Neural cell (in vitro differentiated cells): ENCODE data around the gene IL17RB. TPM values are rescaled to one million over a fixed set of nuclear protein-coding genes. Genes with fewer than 3 reads are reported as not detected.

ENCODE experiments used
- H2AFZ ChIP-seq: fragments of 200-600, 300-800 bp; sonication (generic), shearing (Covaris generic); 2 replicates; pipeline ENCODE4 v1.6.0; 2014; ENCODE audit warnings: low read depth, mild to moderate bottlenecking, antibody characterized with exemption, low read length, moderate library complexity
- H3F3A ChIP-seq: fragments of 200-600 bp; shearing (Covaris generic); 2 replicates; pipeline ENCODE4 v1.6.1; 2016; ENCODE audit warnings: mild to moderate bottlenecking, moderate library complexity, mixed read lengths, antibody characterized with exemption, low read length; ENCODE audit not compliant: insufficient read depth, poor library complexity, severe bottlenecking
- H3K27ac ChIP-seq: fragments of 200-600, 300-800 bp; sonication (generic), shearing (Covaris generic); 2 replicates; pipeline ENCODE4 v1.5.1; 2014; ENCODE audit warnings: mild to moderate bottlenecking, low read length, moderate library complexity
- H3K27me3 ChIP-seq: fragments of 300-800, 200-600 bp; sonication (generic), shearing (Covaris generic); 2 replicates; pipeline ENCODE4 v1.6.0; 2014; ENCODE audit warnings: mild to moderate bottlenecking, low read depth, low read length, moderate library complexity; ENCODE audit not compliant: insufficient read depth
- H3K36me3 ChIP-seq: fragments of 300-800, 200-600 bp; sonication (generic), shearing (Covaris generic); 2 replicates; pipeline ENCODE4 v1.5.1; 2014; ENCODE audit warnings: mild to moderate bottlenecking, antibody characterized with exemption, low read length, moderate library complexity; ENCODE audit not compliant: insufficient read depth
- H3K4me2 ChIP-seq: fragments of 300-800, 200-600 bp; sonication (generic), shearing (Covaris generic); 2 replicates; pipeline ENCODE4 v1.6.0; 2014; ENCODE audit warnings: mild to moderate bottlenecking, low read length
- H3K4me3 ChIP-seq: fragments of 300-800, 200-600 bp; sonication (generic), shearing (Covaris generic); 2 replicates; pipeline ENCODE4 v1.5.1; 2014; ENCODE audit warnings: mild to moderate bottlenecking, low read length, moderate library complexity
- H3K79me2 ChIP-seq: fragments of 200-600 bp; shearing (Covaris generic); replicated peaks from 2 replicates; pipeline ENCODE4 v1.6.0; 2014; ENCODE audit warnings: mild to moderate bottlenecking, low read length, moderate library complexity; ENCODE audit not compliant: insufficient read depth
- H3K9ac ChIP-seq: fragments of 300-800, 200-600 bp; sonication (generic), shearing (Covaris generic); 2 replicates; pipeline ENCODE4 v1.6.1; 2016; ENCODE audit warnings: mild to moderate bottlenecking, low read length, mixed read lengths
- H3K9me2 ChIP-seq: fragments of 200-600 bp; shearing (Covaris generic); 2 replicates; pipeline ENCODE4 v1.6.1; 2016; ENCODE audit warnings: mild to moderate bottlenecking, low read length, mixed read lengths; ENCODE audit not compliant: insufficient read depth
- H3K9me3 ChIP-seq: fragments of 200-600, 300-800 bp; sonication (generic), shearing (Covaris generic); 2 replicates; pipeline ENCODE4 v1.6.1; 2016; ENCODE audit warnings: mild to moderate bottlenecking, mixed run types, low read length, moderate library complexity, mixed read lengths
- H4K20me1 ChIP-seq: fragments of 200-600 bp; shearing (Covaris generic); 2 replicates; pipeline ENCODE4 v1.6.1; 2016; ENCODE audit warnings: mild to moderate bottlenecking, mixed run types; ENCODE audit not compliant: insufficient read depth
- CTCF ChIP-seq: fragments of 450-650 bp; IDR thresholded peaks from 2 replicates; pipeline ENCODE4 v1.5.1; 2014; ENCODE audit warnings: antibody characterized with exemption, mild to moderate bottlenecking, moderate library complexity; ENCODE audit not compliant: poor library complexity, severe bottlenecking
- EP300 ChIP-seq: fragments of 450-650 bp; conservative IDR thresholded peaks from 2 replicates; pipeline ENCODE4 v1.6.1; 2014; ENCODE audit warnings: antibody characterized with exemption, mild to moderate bottlenecking, moderate library complexity; ENCODE audit not compliant: poor library complexity, severe bottlenecking
- EZH2 ChIP-seq: fragments of 200-600, 300-800 bp; shearing (Covaris generic), sonication (generic); IDR thresholded peaks from 2 replicates; pipeline ENCODE4 v1.6.1; 2014; ENCODE audit warnings: antibody characterized with exemption, low read length, borderline replicate concordance, mild to moderate bottlenecking; ENCODE audit not compliant: insufficient read depth, poor library complexity, severe bottlenecking
- MXI1 ChIP-seq: fragments of 450-650 bp; conservative IDR thresholded peaks from 2 replicates; pipeline ENCODE4 v1.6.1; 2014; ENCODE audit warnings: antibody characterized with exemption, mild to moderate bottlenecking; ENCODE audit not compliant: poor library complexity, severe bottlenecking
- POLR2AphosphoS5 ChIP-seq: IDR thresholded peaks from 2 replicates; pipeline ENCODE4 v1.6.1; 2012
- RAD21 ChIP-seq: fragments of 450-650 bp; conservative IDR thresholded peaks from 2 replicates; pipeline ENCODE4 v1.6.1; 2014; ENCODE audit warnings: antibody characterized with exemption, mild to moderate bottlenecking, moderate library complexity
- SMC3 ChIP-seq: fragments of 450-650 bp; conservative IDR thresholded peaks from 2 replicates; pipeline ENCODE4 v1.6.1; 2014; ENCODE audit warnings: antibody characterized with exemption, mild to moderate bottlenecking, moderate library complexity; ENCODE audit not compliant: poor library complexity
- TAF1 ChIP-seq: IDR thresholded peaks from 2 replicates; pipeline ENCODE4 v1.6.1; 2012; ENCODE audit warnings: low read depth
- polyA plus RNA-seq: library from polyadenylated mRNA; depleted of rRNA; stranded (reverse); fragments of >200 nt; gene quantifications from 2 replicates; pipeline ENCODE4 v1.2.3, GENCODE V29; 2014
- TF ChIP-seq, protein P1 (sequence below): IDR thresholded peaks from 2 replicates; pipeline ENCODE4 v1.6.1; 2012; ENCODE audit warnings: borderline replicate concordance

IL17RB gene
- polyA plus RNA-seq, 1 donor from 2014 or later: 0.83 TPM

DNA sequence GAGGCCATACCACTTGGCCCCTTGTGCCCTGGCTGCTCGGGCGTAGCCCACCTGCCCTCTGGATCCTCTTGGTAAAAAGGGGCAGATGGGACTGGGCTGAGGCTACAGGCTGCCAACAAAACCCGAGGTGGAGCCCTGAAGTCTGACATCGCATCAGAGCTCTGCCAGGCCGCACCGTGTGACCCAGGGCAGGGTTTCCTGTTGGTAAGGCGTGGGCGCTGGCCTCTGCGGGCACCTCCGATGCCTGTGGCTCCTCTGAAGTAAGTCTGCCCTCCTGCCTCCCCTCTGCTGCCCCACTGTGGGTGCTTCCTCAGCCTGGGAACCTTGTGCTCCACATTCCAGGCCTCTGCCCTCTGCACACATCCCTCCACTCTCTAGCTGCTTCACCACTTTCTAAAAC, 9.0 kb upstream of the IL17RB start:
- H3K79me2 ChIP-seq: no peaks in the 10 kb centered on the region

GRCh38 chr3:53841296-53841695, 5.1 kb upstream of the IL17RB start:
- H3K27ac ChIP-seq: no peak overlapping the region
- no peaks in the 10 kb centered on the region for H3K79me2 ChIP-seq
- TF ChIP-seq SMC3 (no peak), RAD21 (no peak), POLR2AphosphoS5 (no peak), CTCF (no peak), EP300 (no peak), TAF1 (no peak), EZH2 (no peak), MXI1 (no peak)
- TF ChIP-seq, protein P1, sequence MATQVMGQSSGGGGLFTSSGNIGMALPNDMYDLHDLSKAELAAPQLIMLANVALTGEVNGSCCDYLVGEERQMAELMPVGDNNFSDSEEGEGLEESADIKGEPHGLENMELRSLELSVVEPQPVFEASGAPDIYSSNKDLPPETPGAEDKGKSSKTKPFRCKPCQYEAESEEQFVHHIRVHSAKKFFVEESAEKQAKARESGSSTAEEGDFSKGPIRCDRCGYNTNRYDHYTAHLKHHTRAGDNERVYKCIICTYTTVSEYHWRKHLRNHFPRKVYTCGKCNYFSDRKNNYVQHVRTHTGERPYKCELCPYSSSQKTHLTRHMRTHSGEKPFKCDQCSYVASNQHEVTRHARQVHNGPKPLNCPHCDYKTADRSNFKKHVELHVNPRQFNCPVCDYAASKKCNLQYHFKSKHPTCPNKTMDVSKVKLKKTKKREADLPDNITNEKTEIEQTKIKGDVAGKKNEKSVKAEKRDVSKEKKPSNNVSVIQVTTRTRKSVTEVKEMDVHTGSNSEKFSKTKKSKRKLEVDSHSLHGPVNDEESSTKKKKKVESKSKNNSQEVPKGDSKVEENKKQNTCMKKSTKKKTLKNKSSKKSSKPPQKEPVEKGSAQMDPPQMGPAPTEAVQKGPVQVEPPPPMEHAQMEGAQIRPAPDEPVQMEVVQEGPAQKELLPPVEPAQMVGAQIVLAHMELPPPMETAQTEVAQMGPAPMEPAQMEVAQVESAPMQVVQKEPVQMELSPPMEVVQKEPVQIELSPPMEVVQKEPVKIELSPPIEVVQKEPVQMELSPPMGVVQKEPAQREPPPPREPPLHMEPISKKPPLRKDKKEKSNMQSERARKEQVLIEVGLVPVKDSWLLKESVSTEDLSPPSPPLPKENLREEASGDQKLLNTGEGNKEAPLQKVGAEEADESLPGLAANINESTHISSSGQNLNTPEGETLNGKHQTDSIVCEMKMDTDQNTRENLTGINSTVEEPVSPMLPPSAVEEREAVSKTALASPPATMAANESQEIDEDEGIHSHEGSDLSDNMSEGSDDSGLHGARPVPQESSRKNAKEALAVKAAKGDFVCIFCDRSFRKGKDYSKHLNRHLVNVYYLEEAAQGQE: no peak
- no peak overlapping the region for H2AFZ ChIP-seq
- no peak overlapping the region for H3K4me3 ChIP-seq
- no peaks in the 10 kb centered on the region for H3K36me3 ChIP-seq
- no peaks in the 10 kb centered on the region for H3F3A ChIP-seq
- H3K4me2 ChIP-seq: no peak overlapping the region
- H3K9me2 ChIP-seq: no peaks in the 10 kb centered on the region
- H3K9ac ChIP-seq: no peak overlapping the region
- peaks cover 23% of the 10 kb centered on the region for H3K27me3 ChIP-seq
- H3K9me3 ChIP-seq: no peaks in the 10 kb centered on the region
- H4K20me1 ChIP-seq: no peaks in the 10 kb centered on the region

More for the DNA sequence above, 9.0 kb upstream of the IL17RB start:
- Histone ChIP-seq H3K9me3 (no peaks in the 10 kb centered on the region), H3K27ac (no peak overlapping the region), H3K9ac (no peak overlapping the region), H3K27me3 (no peaks in the 10 kb centered on the region), H4K20me1 (no peaks in the 10 kb centered on the region), H3K4me2 (no peak overlapping the region), H2AFZ (no peak overlapping the region), H3K9me2 (no peaks in the 10 kb centered on the region), H3K36me3 (no peaks in the 10 kb centered on the region), H3K4me3 (no peak overlapping the region), H3F3A (no peaks in the 10 kb centered on the region)
- TF ChIP-seq RAD21 (no peak), EP300 (no peak), EZH2 (no peak), TAF1 (no peak), CTCF (no peak)
